ENCODE measurements around the gene CDH23.

The CDH23 gene

GRCh38 chr10:71797533-71798307 is 401.0 kb downstream of the CDH23 start:
- intact Hi-C loops (cut with DNase I; ENCODE audit: low total_unique reads), result no loop called here
- TF ChIP-seq, protein P1, sequence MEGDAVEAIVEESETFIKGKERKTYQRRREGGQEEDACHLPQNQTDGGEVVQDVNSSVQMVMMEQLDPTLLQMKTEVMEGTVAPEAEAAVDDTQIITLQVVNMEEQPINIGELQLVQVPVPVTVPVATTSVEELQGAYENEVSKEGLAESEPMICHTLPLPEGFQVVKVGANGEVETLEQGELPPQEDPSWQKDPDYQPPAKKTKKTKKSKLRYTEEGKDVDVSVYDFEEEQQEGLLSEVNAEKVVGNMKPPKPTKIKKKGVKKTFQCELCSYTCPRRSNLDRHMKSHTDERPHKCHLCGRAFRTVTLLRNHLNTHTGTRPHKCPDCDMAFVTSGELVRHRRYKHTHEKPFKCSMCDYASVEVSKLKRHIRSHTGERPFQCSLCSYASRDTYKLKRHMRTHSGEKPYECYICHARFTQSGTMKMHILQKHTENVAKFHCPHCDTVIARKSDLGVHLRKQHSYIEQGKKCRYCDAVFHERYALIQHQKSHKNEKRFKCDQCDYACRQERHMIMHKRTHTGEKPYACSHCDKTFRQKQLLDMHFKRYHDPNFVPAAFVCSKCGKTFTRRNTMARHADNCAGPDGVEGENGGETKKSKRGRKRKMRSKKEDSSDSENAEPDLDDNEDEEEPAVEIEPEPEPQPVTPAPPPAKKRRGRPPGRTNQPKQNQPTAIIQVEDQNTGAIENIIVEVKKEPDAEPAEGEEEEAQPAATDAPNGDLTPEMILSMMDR (IDR thresholded peaks at IDR 0.05), result no peak
- Histone ChIP-seq H3K9me3 (no peaks in the 10 kb centered on the region), H3K27ac (no peak overlapping the region), H3K4me3 (no peak overlapping the region), H3K27me3 (peaks cover 0 to 3% of the 10 kb centered on the region in 2 donors), H3K4me1 (no peaks in the 10 kb centered on the region), H3K36me3 (no peaks in the 10 kb centered on the region)
- DNase-seq, result no peak

GRCh38 chr10:71798308-71798624 is 401.5 kb downstream of the CDH23 start:
- Histone ChIP-seq H3K4me3 (no peak overlapping the region), H3K27me3 (peaks cover 0 to 3% of the 10 kb centered on the region in 2 donors), H3K4me1 (no peaks in the 10 kb centered on the region), H3K36me3 (no peaks in the 10 kb centered on the region), H3K9me3 (no peaks in the 10 kb centered on the region), H3K27ac (no peak overlapping the region)
- intact Hi-C loops (cut with DNase I; ENCODE audit: low total_unique reads), result no loop called here
- DNase-seq, result no peak
- TF ChIP-seq, protein P1 (IDR thresholded peaks at IDR 0.05), result no peak

DNA sequence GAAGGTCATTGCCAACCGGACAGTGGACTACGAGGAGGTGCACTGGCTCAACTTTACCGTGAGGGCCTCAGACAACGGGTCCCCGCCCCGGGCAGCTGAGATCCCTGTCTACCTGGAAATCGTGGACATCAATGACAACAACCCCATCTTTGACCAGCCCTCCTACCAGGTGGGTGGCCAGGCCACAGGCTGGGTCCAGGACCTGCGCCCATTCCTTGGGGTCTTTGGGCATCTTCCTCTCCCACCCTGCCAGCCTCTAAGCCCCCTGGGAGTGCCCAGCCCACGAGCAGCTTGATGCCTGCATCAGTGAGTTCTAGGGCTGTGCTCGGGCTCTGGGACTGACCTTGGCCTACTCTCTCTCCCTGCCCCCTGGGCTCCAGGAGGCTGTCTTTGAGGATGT is 402.4 kb downstream of the CDH23 start:
- intact Hi-C loops (cut with DNase I; ENCODE audit: low total_unique reads), result no loop called here
- Histone ChIP-seq H3K9me3 (no peaks in the 10 kb centered on the region), H3K4me3 (no peak overlapping the region), H3K27me3 (peaks cover 0 to 3% of the 10 kb centered on the region in 2 donors), H3K27ac (no peak overlapping the region), H3K36me3 (no peaks in the 10 kb centered on the region), H3K4me1 (no peaks in the 10 kb centered on the region)
- DNase-seq, result no peak
- TF ChIP-seq, protein P1 (IDR thresholded peaks at IDR 0.05), result no peak

DNA sequence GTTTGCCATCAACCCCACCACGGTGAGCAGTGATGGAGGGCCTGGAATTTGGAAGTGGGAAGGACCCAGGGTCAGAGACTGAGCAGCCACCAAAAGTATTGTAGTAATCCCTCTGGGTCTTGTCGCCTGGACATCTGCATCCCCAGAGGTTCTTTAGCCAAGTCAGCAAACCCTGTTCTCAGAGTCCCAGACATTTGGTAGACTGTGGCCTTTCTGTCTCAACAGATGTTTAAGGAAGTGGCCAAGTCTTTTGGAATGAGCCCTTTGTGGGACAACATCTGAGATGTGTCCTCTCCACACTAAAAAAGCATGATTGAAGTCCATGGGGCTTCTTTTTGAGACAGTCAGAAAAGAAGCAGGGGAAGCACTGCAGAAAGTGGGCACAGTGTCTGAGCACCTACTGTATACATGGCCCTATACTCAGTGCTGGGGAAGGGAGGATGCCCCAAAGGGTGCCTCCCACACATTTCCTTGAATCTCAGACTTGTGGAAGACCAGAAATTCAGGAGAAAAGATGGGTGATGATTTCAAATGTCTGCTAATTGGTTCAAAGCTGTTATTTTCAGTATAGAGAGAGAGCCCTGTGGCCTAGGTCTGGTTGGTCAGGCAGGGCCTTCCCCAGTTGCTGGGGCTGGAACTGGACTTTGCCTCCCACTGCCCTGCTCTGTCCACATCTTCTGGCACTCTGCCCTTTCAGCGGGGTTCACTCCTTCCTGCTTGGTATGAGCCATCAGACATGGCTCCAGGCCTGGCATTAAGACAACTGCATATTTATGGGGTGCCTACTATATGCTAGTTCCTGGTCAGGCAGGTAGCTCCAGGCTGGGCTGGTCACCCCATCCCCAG is 403.1 kb downstream of the CDH23 start:
- DNase-seq, result no peak
- H3K9me3 ChIP-seq, result no peaks in the 10 kb centered on the region
- H3K27ac ChIP-seq, result no peak overlapping the region
- intact Hi-C loops (cut with DNase I; ENCODE audit: low total_unique reads), result no loop called here
- H3K4me1 ChIP-seq, result no peaks in the 10 kb centered on the region
- H3K4me3 ChIP-seq, result no peak overlapping the region
- TF ChIP-seq, protein P1 (IDR thresholded peaks at IDR 0.05), result no peak
- no peaks in the 10 kb centered on the region for H3K36me3 ChIP-seq
- peaks cover 0 to 3% of the 10 kb centered on the region in 2 donors for H3K27me3 ChIP-seq

GRCh38 chr10:71801361-71801760 is 404.6 kb downstream of the CDH23 start:
- intact Hi-C loops (cut with DNase I; ENCODE audit: low total_unique reads), result no loop called here

More at GRCh38 chr10:71801361-71801760, 404.6 kb downstream of the CDH23 start:
- no peaks in the 10 kb centered on the region for H3K9me3 ChIP-seq
- H3K4me3 ChIP-seq, result no peak overlapping the region
- no peak overlapping the region for H3K27ac ChIP-seq
- TF ChIP-seq, protein P1 (IDR thresholded peaks at IDR 0.05), result no peak
- H3K4me1 ChIP-seq, result peaks cover 0 to 7% (median 3%) of the 10 kb centered on the region in 4 donors
- DNase-seq, result no peak
- H3K27me3 ChIP-seq, result no peaks in the 10 kb centered on the region
- H3K36me3 ChIP-seq, result no peaks in the 10 kb centered on the region
